Type B pancreatic cell (in vitro differentiated cells): ENCODE results near the gene PPIL4. TPM values are rescaled to one million over a fixed set of nuclear protein-coding genes. Genes with fewer than 3 reads are reported as not detected.

Experiments used
- DNase-seq: peaks from one replicate; pipeline ENCODE4 v3.0.0; 2021; ENCODE audit warnings: mixed read lengths; ENCODE audit not compliant: unreplicated experiment; ENCODE audit errors: extremely low spot score
- H3K27ac Mint-ChIP-seq: 2 replicates; pipeline ENCODE4 v1.8.0; 2021; ENCODE audit warnings: mild to moderate bottlenecking, mixed read lengths
- H3K27me3 Mint-ChIP-seq: 2 replicates; pipeline ENCODE4 v1.8.0; 2021; ENCODE audit warnings: mixed read lengths
- H3K36me3 Mint-ChIP-seq: 2 replicates; pipeline ENCODE4 v1.8.0; 2021; ENCODE audit warnings: mixed read lengths
- H3K4me1 Mint-ChIP-seq: one replicate; pipeline ENCODE4 v1.8.0; 2021; ENCODE audit warnings: mixed read lengths; ENCODE audit not compliant: unreplicated experiment
- H3K4me3 Mint-ChIP-seq: 2 replicates; pipeline ENCODE4 v1.8.0; 2021; ENCODE audit warnings: mild to moderate bottlenecking, mixed read lengths
- H3K9me3 Mint-ChIP-seq: 2 replicates; pipeline ENCODE4 v1.8.0; 2021; ENCODE audit warnings: mixed read lengths
- CTCF ChIP-seq: fragments of 200-600 bp; sonication (generic); conservative IDR thresholded peaks from 2 replicates; pipeline ENCODE4 v1.5.0; 2021; ENCODE audit warnings: antibody characterized with exemption, mild to moderate bottlenecking
- long read RNA-seq: library from polyadenylated mRNA; unstranded; transcript quantifications from one replicate; pipeline ENCODE4 v2.0.0, GENCODE V29; 2020
- total RNA-seq: library from RNA; stranded (reverse); gene quantifications from 2 replicates; pipeline ENCODE4 v1.2.1, GENCODE V29; 2021; ENCODE audit warnings: low replicate concordance

PPIL4 gene
- total RNA-seq: 29.4 and 36.7 TPM in 2 replicates
- long read RNA-seq, transcript PPIL4-201 (13 exons, 2,232 nt): major isoform, 105 of 159 reads
- long read RNA-seq, partial matches to known transcripts: 31 of 159 reads
- long read RNA-seq, other reads (novel, unspliced or antisense): 22 of 159 reads

DNA sequence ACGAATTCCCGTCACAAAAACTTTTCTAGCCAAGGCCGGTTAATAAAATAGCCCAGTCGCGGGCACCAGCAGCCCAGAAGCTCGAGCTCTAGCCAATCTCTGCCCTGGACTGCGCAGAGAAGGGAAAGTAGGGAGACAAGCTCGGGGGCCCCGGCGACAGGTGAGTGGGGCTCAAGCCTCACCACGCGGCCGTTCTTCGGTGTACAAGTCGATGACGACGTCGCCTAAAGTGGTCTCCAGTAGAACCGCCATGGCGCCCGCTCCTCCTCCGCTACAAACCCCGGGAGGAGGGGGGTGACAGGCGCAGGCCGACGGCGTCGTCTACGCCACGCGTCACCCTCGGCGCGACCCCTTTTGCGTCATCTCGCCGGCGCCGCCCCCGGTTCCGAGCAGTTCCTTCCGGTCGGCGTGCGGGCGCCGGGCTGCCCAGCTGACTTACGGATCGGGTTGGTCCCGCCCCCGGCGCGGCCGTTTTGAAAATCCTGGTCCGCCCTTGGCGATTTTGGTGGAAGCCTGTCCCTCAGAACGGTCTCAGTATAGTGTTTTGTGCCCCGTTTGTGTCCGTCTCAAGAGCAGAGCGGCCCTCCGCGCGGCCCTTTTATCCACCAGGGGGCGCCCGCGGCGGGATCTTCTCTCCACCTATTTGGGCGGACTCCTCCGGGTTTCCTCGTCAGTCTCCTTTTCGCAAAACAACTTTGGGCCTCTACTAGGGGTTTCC, at the start of gene PPIL4:
TSS of gene PPIL4 (minus strand) at position 290 of the 718 bp plus-strand sequence. CDS start at position 252, 38 bp downstream.
- Mint-ChIP-seq H3K36me3 (peaks cover 3% of the 10 kb centered on the region), H3K27ac (peak within 1 kb of the TSS; percentile 98), H3K4me1 (peaks cover 23% of the 10 kb centered on the region), H3K4me3 (peak within 1 kb of the TSS; percentile 96), H3K9me3 (no peaks in the 10 kb centered on the region), H3K27me3 (peaks cover 21% of the 10 kb centered on the region)
- peak; percentile 99 for TF ChIP-seq CTCF
- DNase-seq: peak; percentile 98

GRCh38 chr6:149593408-149593807, 47.6 kb upstream of the PPIL4 start:
- no peak for DNase-seq
- no peaks in the 10 kb centered on the region for H3K9me3 Mint-ChIP-seq
- H3K27ac Mint-ChIP-seq: no peak overlapping the region
- no peak overlapping the region for H3K4me3 Mint-ChIP-seq
- H3K4me1 Mint-ChIP-seq: no peaks in the 10 kb centered on the region
- peaks cover 17% of the 10 kb centered on the region for H3K36me3 Mint-ChIP-seq
- no peaks in the 10 kb centered on the region for H3K27me3 Mint-ChIP-seq
- no peak for TF ChIP-seq CTCF

- Mint-ChIP-seq H3K4me1 (no peaks in the 10 kb centered on the region), H3K27ac (no peak overlapping the region), H3K36me3 (peaks cover 20% of the 10 kb centered on the region), H3K9me3 (no peaks in the 10 kb centered on the region), H3K4me3 (no peak overlapping the region), H3K27me3 (no peaks in the 10 kb centered on the region)
- no peak for TF ChIP-seq CTCF
- DNase-seq: no peak
These were observed 47.1 kb upstream of the PPIL4 start for GRCh38 chr6:149592983-149593382.

GRCh38 chr6:149586149-149586548, 40.3 kb upstream of the PPIL4 start:
- Mint-ChIP-seq H3K27me3 (no peaks in the 10 kb centered on the region), H3K27ac (no peak overlapping the region), H3K4me1 (no peaks in the 10 kb centered on the region), H3K9me3 (no peaks in the 10 kb centered on the region), H3K4me3 (no peak overlapping the region), H3K36me3 (peaks cover 28% of the 10 kb centered on the region)
- no peak for TF ChIP-seq CTCF
- DNase-seq: no peak

DNA sequence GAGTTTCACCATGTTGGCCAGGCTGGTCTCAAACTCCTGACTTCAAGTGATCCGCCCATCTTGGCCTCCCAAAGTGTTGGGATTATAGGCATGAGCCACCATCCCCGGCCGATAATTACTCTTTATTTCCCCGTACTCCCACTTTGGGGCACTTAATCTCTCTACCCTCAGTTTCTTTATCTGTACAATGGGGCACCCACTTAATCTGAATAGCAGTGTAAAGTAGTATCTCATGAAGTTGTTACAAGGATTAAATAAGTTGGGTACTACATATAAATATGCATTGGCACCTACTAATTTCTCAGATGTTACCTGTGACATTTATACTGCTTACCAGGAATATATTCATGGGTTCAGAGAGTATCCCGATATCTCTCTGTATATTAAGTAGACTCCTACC, 35.5 kb upstream of the PPIL4 start:
- H3K9me3 Mint-ChIP-seq: no peaks in the 10 kb centered on the region
- TF ChIP-seq CTCF: no peak
- peaks cover 25% of the 10 kb centered on the region for H3K36me3 Mint-ChIP-seq
- no peak for DNase-seq
- no peaks in the 10 kb centered on the region for H3K27me3 Mint-ChIP-seq
- no peak overlapping the region for H3K27ac Mint-ChIP-seq
- H3K4me3 Mint-ChIP-seq: no peak overlapping the region
- no peaks in the 10 kb centered on the region for H3K4me1 Mint-ChIP-seq
